B cell (primary cell): ENCODE data around the gene LIMCH1.

Source experiments
- EZH2 ChIP-seq: IDR thresholded peaks from 2 replicates; pipeline ENCODE4 v1.6.1; 2012; ENCODE audit warnings: borderline replicate concordance, low read depth, mild to moderate bottlenecking, moderate library complexity, low read length; ENCODE audit not compliant: insufficient read depth, poor library complexity, severe bottlenecking
- TF ChIP-seq, protein P1 (sequence below): fragments of 200-600 bp; IDR thresholded peaks from one replicate; pipeline ENCODE4 v1.8.0; 2022; ENCODE audit warnings: antibody characterized with exemption, mild to moderate bottlenecking

DNA sequence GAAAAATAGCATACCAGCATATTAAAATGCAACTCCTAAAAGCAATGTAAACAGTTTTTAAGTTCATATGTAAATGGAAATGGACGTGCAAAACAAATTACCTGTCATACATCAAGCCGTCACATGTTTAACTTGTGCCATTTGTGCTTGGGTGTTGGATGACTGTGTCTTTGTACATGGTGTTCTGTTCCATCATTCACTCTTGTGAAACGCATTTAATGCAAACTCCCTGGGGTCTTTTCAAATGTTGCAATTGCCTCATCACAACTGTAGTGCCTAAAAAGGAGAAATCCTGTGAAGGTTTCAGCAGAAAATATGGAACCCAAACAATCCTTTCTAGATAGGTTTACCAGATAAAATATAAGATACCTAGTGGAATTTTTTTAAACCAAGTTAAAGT, 158.2 kb downstream of the LIMCH1 start:
- TF ChIP-seq, protein P1, sequence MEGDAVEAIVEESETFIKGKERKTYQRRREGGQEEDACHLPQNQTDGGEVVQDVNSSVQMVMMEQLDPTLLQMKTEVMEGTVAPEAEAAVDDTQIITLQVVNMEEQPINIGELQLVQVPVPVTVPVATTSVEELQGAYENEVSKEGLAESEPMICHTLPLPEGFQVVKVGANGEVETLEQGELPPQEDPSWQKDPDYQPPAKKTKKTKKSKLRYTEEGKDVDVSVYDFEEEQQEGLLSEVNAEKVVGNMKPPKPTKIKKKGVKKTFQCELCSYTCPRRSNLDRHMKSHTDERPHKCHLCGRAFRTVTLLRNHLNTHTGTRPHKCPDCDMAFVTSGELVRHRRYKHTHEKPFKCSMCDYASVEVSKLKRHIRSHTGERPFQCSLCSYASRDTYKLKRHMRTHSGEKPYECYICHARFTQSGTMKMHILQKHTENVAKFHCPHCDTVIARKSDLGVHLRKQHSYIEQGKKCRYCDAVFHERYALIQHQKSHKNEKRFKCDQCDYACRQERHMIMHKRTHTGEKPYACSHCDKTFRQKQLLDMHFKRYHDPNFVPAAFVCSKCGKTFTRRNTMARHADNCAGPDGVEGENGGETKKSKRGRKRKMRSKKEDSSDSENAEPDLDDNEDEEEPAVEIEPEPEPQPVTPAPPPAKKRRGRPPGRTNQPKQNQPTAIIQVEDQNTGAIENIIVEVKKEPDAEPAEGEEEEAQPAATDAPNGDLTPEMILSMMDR = no peak
- TF ChIP-seq EZH2 = no peak
